ENCODE results near the gene RHOT2. TPM values are rescaled to one million over a fixed set of nuclear protein-coding genes. Genes with fewer than 3 reads are reported as not detected.

Gene RHOT2
- total RNA-seq, 1 experiment from 2014 or later: 210 TPM

DNA sequence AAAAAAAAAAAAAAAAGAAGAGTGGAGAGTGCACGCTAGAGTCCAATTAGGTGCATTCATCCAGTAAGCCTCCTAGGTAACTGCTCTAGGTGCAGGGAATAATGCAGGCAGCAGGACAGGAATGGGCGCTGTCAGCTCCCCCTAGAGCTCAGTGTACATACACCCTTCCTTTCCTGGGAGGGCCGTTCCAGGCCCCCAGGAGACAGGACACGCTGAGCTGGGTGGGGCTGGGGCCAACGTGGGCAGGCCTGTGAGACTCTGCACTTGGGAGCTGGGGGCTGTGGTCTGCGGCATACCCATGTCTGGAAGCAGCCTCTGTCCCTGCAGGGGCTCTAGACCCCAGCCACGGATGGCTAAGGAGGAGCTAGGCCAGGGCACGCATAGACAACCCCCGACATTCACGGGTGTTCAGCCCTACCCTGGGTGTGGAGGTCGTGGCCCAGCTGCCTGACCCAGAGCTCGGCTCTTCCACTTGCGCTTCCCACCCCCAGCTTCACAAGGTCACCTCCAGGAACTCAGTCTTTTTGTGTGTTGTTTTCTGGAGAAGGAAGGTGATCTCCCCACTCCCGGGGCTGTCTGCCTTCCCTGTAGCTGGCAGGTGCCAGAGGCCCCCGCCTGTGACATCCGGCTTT lies 52.0 kb downstream of the RHOT2 start:
- Histone ChIP-seq H4K20me1 (ENCODE audit: control insufficient read depth, insufficient read depth, insufficient read length) (no peaks in the 10 kb centered on the region), H3K18ac (ENCODE audit: insufficient read length, low read depth, low read length) (no peak overlapping the region), H2BK5ac (ENCODE audit: insufficient read length, low read length) (no peak overlapping the region), H3K23ac (ENCODE audit: insufficient read length, low read depth, low read length) (no peak overlapping the region), H3K9me3 (ENCODE audit: control insufficient read depth, low read depth, low read length) (no peaks in the 10 kb centered on the region), H3K27ac (ENCODE audit: insufficient read length, low read depth, low read length) (no peak overlapping the region), H2BK12ac (ENCODE audit: insufficient read length, low read depth, low read length) (no peak overlapping the region), H3K23me2 (ENCODE audit: insufficient read length, low read depth, low read length, poor library complexity, severe bottlenecking) (peaks cover 10% of the 10 kb centered on the region), H4K91ac (ENCODE audit: insufficient read length, low read depth, low read length) (no peak overlapping the region), H2AFZ (ENCODE audit: low read length) (no peak overlapping the region), H2AK5ac (ENCODE audit: insufficient read length, low read length) (no peak overlapping the region), H3K79me2 (ENCODE audit: insufficient read depth, low read length) (no peaks in the 10 kb centered on the region), H3K4ac (ENCODE audit: low read depth, low read length) (no peak overlapping the region), H3K56ac (ENCODE audit: insufficient read length, low read depth, low read length) (no peak overlapping the region), H3T11ph (ENCODE audit: low read length) (no peak overlapping the region), H4K5ac (ENCODE audit: insufficient read length, low read depth, low read length) (no peak overlapping the region), H4K8ac (replicated peaks; ENCODE audit: insufficient read length, low read depth, low read length) (no peak overlapping the region), H3K4me1 (ENCODE audit: insufficient read depth, low read length) (no peaks in the 10 kb centered on the region), H3K79me1 (ENCODE audit: insufficient read depth, low read depth, low read length, poor library complexity, severe bottlenecking) (no peaks in the 10 kb centered on the region), H3K27me3 (ENCODE audit: insufficient read depth, low read length) (no peaks in the 10 kb centered on the region; the same call in 1 of the 2 replicates), H3K14ac (ENCODE audit: insufficient read depth, low read length) (no peak overlapping the region), H2BK20ac (ENCODE audit: low read depth, low read length, poor library complexity, severe bottlenecking) (no peak overlapping the region), H3K4me2 (ENCODE audit: insufficient read depth, insufficient read length, low read length) (peak overlapping the region; percentile 59), H2BK15ac (ENCODE audit: low read depth, low read length) (no peak overlapping the region), H2BK120ac (ENCODE audit: low read depth, low read length, poor library complexity, severe bottlenecking) (no peak overlapping the region), H3K9ac (ENCODE audit: extremely low read depth, insufficient read length, low read length) (no peak overlapping the region)
- WGBS (ENCODE audit: extremely low coverage, insufficient read length, low lambda C conversion rate): no CpG with 5 or more reads among the region's 16 CpGs
- Mint-ChIP-seq H3K36me3 (ENCODE audit: insufficient read depth in 1 of 3, low read depth in 3 of 3) (peaks cover 0 to 5% (median 3%) of the 10 kb centered on the region in 3 experiments; a peak in 1 of 7 replicates), H3K27ac (peak overlapping the region in 1 of 3 experiments; percentile 79; a peak in 2 of 7 replicates), H3K27me3 (ENCODE audit: low read depth) (peaks cover 25% of the 10 kb centered on the region), H3K9me3 (no peaks in the 10 kb centered on the region), H3K4me1 (peaks cover 14 to 28% of the 10 kb centered on the region in 2 experiments), H3K4me3 (peak overlapping the region; percentile 72 to 88)
- DNase-seq: no peak
- TF ChIP-seq, protein P1, sequence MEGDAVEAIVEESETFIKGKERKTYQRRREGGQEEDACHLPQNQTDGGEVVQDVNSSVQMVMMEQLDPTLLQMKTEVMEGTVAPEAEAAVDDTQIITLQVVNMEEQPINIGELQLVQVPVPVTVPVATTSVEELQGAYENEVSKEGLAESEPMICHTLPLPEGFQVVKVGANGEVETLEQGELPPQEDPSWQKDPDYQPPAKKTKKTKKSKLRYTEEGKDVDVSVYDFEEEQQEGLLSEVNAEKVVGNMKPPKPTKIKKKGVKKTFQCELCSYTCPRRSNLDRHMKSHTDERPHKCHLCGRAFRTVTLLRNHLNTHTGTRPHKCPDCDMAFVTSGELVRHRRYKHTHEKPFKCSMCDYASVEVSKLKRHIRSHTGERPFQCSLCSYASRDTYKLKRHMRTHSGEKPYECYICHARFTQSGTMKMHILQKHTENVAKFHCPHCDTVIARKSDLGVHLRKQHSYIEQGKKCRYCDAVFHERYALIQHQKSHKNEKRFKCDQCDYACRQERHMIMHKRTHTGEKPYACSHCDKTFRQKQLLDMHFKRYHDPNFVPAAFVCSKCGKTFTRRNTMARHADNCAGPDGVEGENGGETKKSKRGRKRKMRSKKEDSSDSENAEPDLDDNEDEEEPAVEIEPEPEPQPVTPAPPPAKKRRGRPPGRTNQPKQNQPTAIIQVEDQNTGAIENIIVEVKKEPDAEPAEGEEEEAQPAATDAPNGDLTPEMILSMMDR (conservative IDR thresholded peaks at IDR 0.05): peak; percentile 38; the same call in 2 of the 3 replicates

All from H9 (cell line).